Keratinocyte (primary cell): Measurements from ENCODE around the gene PTRH2. TPM values are rescaled to one million over a fixed set of nuclear protein-coding genes. Genes with fewer than 3 reads are reported as not detected.

Experiments
- DNase-seq: peaks from one replicate; pipeline ENCODE4 v3.0.0-alpha.2; 2011; ENCODE audit warnings: low read depth, missing footprints, low spot score
- FAIRE-seq: peaks from 2 replicates; lab custom pipeline; 2011; peaks lifted over from hg19 to GRCh38; lab: Jason Lieb, UNC
- H2AFZ ChIP-seq: 2 replicates; pipeline ENCODE4 v1.6.0; 2012; ENCODE audit warnings: low read length, control low read depth, inconsistent platforms; ENCODE audit not compliant: control insufficient read depth
- H3K27ac ChIP-seq: 2 replicates; pipeline ENCODE4 v1.5.1; 2011; ENCODE audit warnings: low read length; ENCODE audit not compliant: control insufficient read depth, insufficient read depth
- H3K27me3 ChIP-seq: 3 replicates; pipeline ENCODE4 v1.6.0; 2011; ENCODE audit warnings: low read length; ENCODE audit not compliant: control insufficient read depth, insufficient read depth; ENCODE audit errors: extremely low read depth
- H3K36me3 ChIP-seq, 2 experiments: 2 replicates in 1 of 2; 3 replicates in 1 of 2; pipeline ENCODE4 v1.5.1; 2011; ENCODE audit warnings: low read length in 2 of 2, mild to moderate bottlenecking in 1 of 2; ENCODE audit not compliant: control insufficient read depth in 2 of 2, insufficient read depth in 2 of 2; ENCODE audit errors: extremely low read depth in 1 of 2
- H3K4me1 ChIP-seq: 3 replicates; pipeline ENCODE4 v1.5.1; 2011; ENCODE audit warnings: low read length; ENCODE audit not compliant: control insufficient read depth, insufficient read depth; ENCODE audit errors: extremely low read depth
- H3K4me2 ChIP-seq: 3 replicates; pipeline ENCODE4 v1.6.0; 2011; ENCODE audit warnings: low read depth, low read length; ENCODE audit not compliant: control insufficient read depth, insufficient read depth; ENCODE audit errors: extremely low read depth
- H3K4me3 ChIP-seq, 3 experiments: fragments of 200-600 bp in 1 of 3; sonication (generic) in 1 of 3; 2 replicates in 2 of 3; 3 replicates in 1 of 3; pipeline ENCODE4 v1.5.1; 2011 to 2016; ENCODE audit warnings: low read length in 3 of 3, mild to moderate bottlenecking in 3 of 3, control low read depth in 2 of 3, inconsistent platforms in 1 of 3, low read depth in 1 of 3, mixed read lengths in 1 of 3, mixed run types in 1 of 3, moderate library complexity in 1 of 3; ENCODE audit not compliant: control insufficient read depth in 2 of 3, insufficient read depth in 2 of 3; ENCODE audit errors: extremely low read depth in 1 of 3
- H3K79me2 ChIP-seq: 2 replicates; pipeline ENCODE4 v1.6.0; 2012; ENCODE audit warnings: low read length; ENCODE audit not compliant: control insufficient read depth, insufficient read depth
- H3K9ac ChIP-seq: 3 replicates; pipeline ENCODE4 v1.6.0; 2011; ENCODE audit warnings: low read length; ENCODE audit not compliant: control insufficient read depth, insufficient read depth; ENCODE audit errors: extremely low read depth
- H3K9me1 ChIP-seq: 3 replicates; pipeline ENCODE4 v1.6.0; 2011; ENCODE audit warnings: low read length; ENCODE audit not compliant: control insufficient read depth, insufficient read depth; ENCODE audit errors: extremely low read depth
- H3K9me3 ChIP-seq: 2 replicates; pipeline ENCODE4 v1.5.1; 2012; ENCODE audit warnings: low read depth, low read length; ENCODE audit not compliant: control insufficient read depth
- H4K20me1 ChIP-seq: 3 replicates; pipeline ENCODE4 v1.6.0; 2011; ENCODE audit warnings: low read length; ENCODE audit not compliant: control insufficient read depth, insufficient read depth; ENCODE audit errors: extremely low read depth
- CTCF ChIP-seq, 3 experiments: IDR thresholded peaks in 1 of 3; conservative IDR thresholded peaks in 1 of 3; optimal IDR thresholded peaks in 1 of 3; 2 replicates in 2 of 3; 3 replicates in 1 of 3; pipeline versions ENCODE3 to v1.5.1; 2011; ENCODE audit warnings: low read length in 3 of 3, mild to moderate bottlenecking in 3 of 3, moderate library complexity in 2 of 3, control low read depth in 1 of 3, inconsistent platforms in 1 of 3; ENCODE audit not compliant: insufficient read depth in 2 of 3; ENCODE audit errors: extremely low read depth in 1 of 3
- EZH2 ChIP-seq: IDR thresholded peaks from one replicate; pipeline ENCODE4 v1.6.1; 2012; ENCODE audit warnings: inconsistent platforms, mild to moderate bottlenecking, low read length, moderate library complexity
- dilution Hi-C: fragments of 300-500 bp; cut with MboI; formaldehyde crosslinking; loops from one replicate; pipeline ENCODE4 v1.7.0; 2020; ENCODE audit warnings: low sequenced_read_pairs; ENCODE audit not compliant: extremely low pct_ligation_motif_present
- polyA plus RNA-seq, 5 experiments: library from polyadenylated mRNA; depleted of rRNA in 3 of 5; stranded (reverse) in 3 of 5; stranded (forward) in 1 of 5; unstranded in 1 of 5; fragments of >200 nt; gene quantifications; 1 replicate in 1 of 5; 2 replicates in 3 of 5; 3 replicates in 1 of 5; pipeline versions ENCODE4 v1.2.1 to v1.2.3, GENCODE V29; 2011 to 2012; ENCODE audit warnings: missing spikeins in 2 of 5, low read depth in 1 of 5, low replicate concordance in 1 of 5

PTRH2 gene
- polyA plus RNA-seq, 1 donor (not counting 4 experiments of a cell fraction or from before 2014, with no cell fraction given) = 107 TPM

GRCh38 chr17:59671386-59671785 is 35.8 kb downstream of the PTRH2 start:
- no peak overlapping the region for H3K27ac ChIP-seq
- peaks cover 13 to 19% of the 10 kb centered on the region in 2 experiments for H3K36me3 ChIP-seq
- no peaks in the 10 kb centered on the region for H4K20me1 ChIP-seq
- peaks cover 2% of the 10 kb centered on the region for H3K9me1 ChIP-seq
- FAIRE-seq (no peak), DNase-seq (no peak)
- no peak overlapping the region for H2AFZ ChIP-seq
- H3K4me3 ChIP-seq = no peak overlapping the region
- dilution Hi-C loops = no loop called here
- no peaks in the 10 kb centered on the region for H3K27me3 ChIP-seq
- no peak overlapping the region for H3K9ac ChIP-seq
- peaks cover 49% of the 10 kb centered on the region for H3K4me1 ChIP-seq
- H3K79me2 ChIP-seq = peaks cover 32% of the 10 kb centered on the region
- no peak overlapping the region for H3K4me2 ChIP-seq
- H3K9me3 ChIP-seq = no peaks in the 10 kb centered on the region
- no peak for TF ChIP-seq CTCF (optimal IDR thresholded peaks at IDR 0.05 in 1 of 3, IDR thresholded peaks at IDR 0.05 in 1 of 3, conservative IDR thresholded peaks at IDR 0.05 in 1 of 3; ENCODE audit: extremely low read depth in 1 of 3, insufficient read depth in 2 of 3, low read length in 3 of 3)
- TF ChIP-seq EZH2 = no peak

GRCh38 chr17:59669944-59670343 is 37.3 kb downstream of the PTRH2 start:
- dilution Hi-C loops = no loop called here
- no peak for TF ChIP-seq CTCF (optimal IDR thresholded peaks at IDR 0.05 in 1 of 3, IDR thresholded peaks at IDR 0.05 in 1 of 3, conservative IDR thresholded peaks at IDR 0.05 in 1 of 3; ENCODE audit: extremely low read depth in 1 of 3, insufficient read depth in 2 of 3, low read length in 3 of 3)
- no peak for TF ChIP-seq EZH2
- Histone ChIP-seq H3K9me3 (no peaks in the 10 kb centered on the region), H3K27me3 (no peaks in the 10 kb centered on the region), H3K4me2 (no peak overlapping the region), H3K4me1 (peaks cover 49% of the 10 kb centered on the region), H2AFZ (no peak overlapping the region), H3K4me3 (no peak overlapping the region), H3K9me1 (no peaks in the 10 kb centered on the region), H3K9ac (no peak overlapping the region), H3K36me3 (peaks cover 13 to 18% of the 10 kb centered on the region in 2 experiments), H3K27ac (no peak overlapping the region), H3K79me2 (peaks cover 27% of the 10 kb centered on the region), H4K20me1 (no peaks in the 10 kb centered on the region)
- DNase-seq (no peak), FAIRE-seq (no peak)
